ENCODE data around the gene RPL6. TPM values are rescaled to one million over a fixed set of nuclear protein-coding genes. Genes with fewer than 3 reads are reported as not detected.
A peak's percentile ranks its signal among the peaks of the same experiment; 100 is the strongest.
"Not testable (repeated sequence)": the region's sequence is repeated elsewhere in the genome, so short reads cannot be mapped to it uniquely, and the experiment has no call there.

RPL6 gene
- total RNA-seq, 2 donors from 2014 or later, result 1,335 to 1,400 TPM

- Mint-ChIP-seq H3K36me3 (ENCODE audit: insufficient read depth in 2 of 2) (peaks cover 3 to 10% of the 10 kb centered on the region in 2 donors), H3K4me3 (no peak overlapping the region), H3K9me3 (no peaks in the 10 kb centered on the region), H3K27me3 (ENCODE audit: low read depth) (no peaks in the 10 kb centered on the region), H3K4me1 (ENCODE audit: low read depth) (peaks cover 13% of the 10 kb centered on the region), H3K27ac (no peak overlapping the region)
- ATAC-seq (replicated peaks in 1 of 2), result no peak
- no peak for DNase-seq
Measured at GRCh38 chr12:112413855-112414625, 4.6 kb upstream of the RPL6 start.

- Mint-ChIP-seq H3K4me1 (ENCODE audit: low read depth) (peaks cover 47% of the 10 kb centered on the region), H3K27ac (peak overlapping the region; percentile 34), H3K27me3 (ENCODE audit: low read depth) (no peaks in the 10 kb centered on the region), H3K4me3 (peak overlapping the region; percentile 92 to 99), H3K36me3 (ENCODE audit: insufficient read depth in 2 of 2) (peaks cover 14 to 38% of the 10 kb centered on the region in 2 donors), H3K9me3 (no peaks in the 10 kb centered on the region)
- ATAC-seq (replicated peaks in 1 of 2), result no peak
- no peak for DNase-seq
Measured at GRCh38 chr12:112409906-112410244, 470 bp upstream of the RPL6 start.

- DNase-seq (peak in 1 of 2 donors; percentile 21), ATAC-seq (replicated peaks in 1 of 2) (peak in 1 of 2 donors; percentile 51)
- Mint-ChIP-seq H3K9me3 (no peaks in the 10 kb centered on the region), H3K27me3 (ENCODE audit: low read depth) (no peaks in the 10 kb centered on the region), H3K27ac (peak overlapping the region; percentile 99), H3K36me3 (ENCODE audit: insufficient read depth in 2 of 2) (peaks cover 17 to 43% of the 10 kb centered on the region in 2 donors), H3K4me3 (peak overlapping the region; percentile 92 to 99), H3K4me1 (ENCODE audit: low read depth) (peaks cover 47% of the 10 kb centered on the region)
Measured at GRCh38 chr12:112408621-112409020, 784 bp downstream of the RPL6 start.

GRCh38 chr12:112407683-112408082 is 1.7 kb downstream of the RPL6 start:
- H3K27me3 Mint-ChIP-seq (ENCODE audit: low read depth); H3K9me3 Mint-ChIP-seq; ATAC-seq (replicated peaks in 1 of 2); DNase-seq: not testable (repeated sequence)
- peak overlapping the region; percentile 92 to 99 for H3K4me3 Mint-ChIP-seq
- peaks cover 17 to 43% of the 10 kb centered on the region in 2 donors for H3K36me3 Mint-ChIP-seq (ENCODE audit: insufficient read depth in 2 of 2)
- peaks cover 47% of the 10 kb centered on the region for H3K4me1 Mint-ChIP-seq (ENCODE audit: low read depth)
- peak overlapping the region; percentile 99 for H3K27ac Mint-ChIP-seq

- H3K27ac Mint-ChIP-seq, result peak overlapping the region; percentile 99
- DNase-seq (no peak), ATAC-seq (replicated peaks in 1 of 2) (no peak)
- no peaks in the 10 kb centered on the region for H3K9me3 Mint-ChIP-seq
- H3K36me3 Mint-ChIP-seq (ENCODE audit: insufficient read depth in 2 of 2), result peaks cover 17 to 43% of the 10 kb centered on the region in 2 donors
- H3K4me1 Mint-ChIP-seq (ENCODE audit: low read depth), result peaks cover 47% of the 10 kb centered on the region
- no peaks in the 10 kb centered on the region for H3K27me3 Mint-ChIP-seq (ENCODE audit: low read depth)
- H3K4me3 Mint-ChIP-seq, result peak overlapping the region; percentile 92 to 99
Measured at GRCh38 chr12:112406519-112407488, 2.6 kb downstream of the RPL6 start.

GRCh38 chr12:112401903-112402498 is 7.4 kb downstream of the RPL6 start:
- no peaks in the 10 kb centered on the region for H3K27me3 Mint-ChIP-seq (ENCODE audit: low read depth)
- H3K36me3 Mint-ChIP-seq (ENCODE audit: insufficient read depth in 2 of 2), result peaks cover 5 to 18% of the 10 kb centered on the region in 2 donors
- no peak overlapping the region for H3K4me3 Mint-ChIP-seq
- no peak overlapping the region for H3K27ac Mint-ChIP-seq
- peaks cover 14% of the 10 kb centered on the region for H3K4me1 Mint-ChIP-seq (ENCODE audit: low read depth)
- DNase-seq, result no peak
- H3K9me3 Mint-ChIP-seq, result no peaks in the 10 kb centered on the region
- peak; percentile 16 to 29 for ATAC-seq (replicated peaks in 1 of 2)

GRCh38 chr12:112401054-112401453 is 8.4 kb downstream of the RPL6 start:
- ATAC-seq (replicated peaks in 1 of 2) (no peak), DNase-seq (no peak)
- H3K4me1 Mint-ChIP-seq (ENCODE audit: low read depth), result peaks cover 7% of the 10 kb centered on the region
- no peaks in the 10 kb centered on the region for H3K27me3 Mint-ChIP-seq (ENCODE audit: low read depth)
- no peak overlapping the region for H3K4me3 Mint-ChIP-seq
- H3K36me3 Mint-ChIP-seq (ENCODE audit: insufficient read depth in 2 of 2), result peaks cover 2 to 12% of the 10 kb centered on the region in 2 donors
- no peaks in the 10 kb centered on the region for H3K9me3 Mint-ChIP-seq
- H3K27ac Mint-ChIP-seq, result no peak overlapping the region

- Mint-ChIP-seq H3K4me1 (ENCODE audit: low read depth) (no peaks in the 10 kb centered on the region), H3K27me3 (ENCODE audit: low read depth) (peaks cover 12% of the 10 kb centered on the region), H3K36me3 (ENCODE audit: insufficient read depth in 2 of 2) (no peaks in the 10 kb centered on the region), H3K9me3 (peaks cover 2 to 5% of the 10 kb centered on the region in 2 donors), H3K27ac (no peak overlapping the region), H3K4me3 (no peak overlapping the region)
- ATAC-seq (replicated peaks in 1 of 2) (no peak), DNase-seq (no peak)
Measured at GRCh38 chr12:112393328-112393727, 16.1 kb downstream of the RPL6 start.

- not testable (repeated sequence) for DNase-seq; H3K27ac Mint-ChIP-seq; H3K36me3 Mint-ChIP-seq (ENCODE audit: insufficient read depth in 2 of 2); ATAC-seq (replicated peaks in 1 of 2); H3K4me3 Mint-ChIP-seq; H3K9me3 Mint-ChIP-seq
- Mint-ChIP-seq H3K4me1 (ENCODE audit: low read depth) (peaks cover 17% of the 10 kb centered on the region), H3K27me3 (ENCODE audit: low read depth) (peaks cover 14% of the 10 kb centered on the region)
Measured at GRCh38 chr12:112389922-112390654, 19.3 kb downstream of the RPL6 start.

- DNase-seq (no peak), ATAC-seq (replicated peaks in 1 of 2) (no peak)
- Mint-ChIP-seq H3K9me3 (no peaks in the 10 kb centered on the region), H3K4me1 (ENCODE audit: low read depth) (peaks cover 17% of the 10 kb centered on the region), H3K27me3 (ENCODE audit: low read depth) (peaks cover 14% of the 10 kb centered on the region), H3K27ac (peak overlapping the region; percentile 22), H3K36me3 (ENCODE audit: insufficient read depth in 2 of 2) (no peaks in the 10 kb centered on the region), H3K4me3 (no peak overlapping the region)
Measured at GRCh38 chr12:112389228-112389627, 20.2 kb downstream of the RPL6 start.

- DNase-seq (no peak), ATAC-seq (replicated peaks in 1 of 2) (no peak)
- H3K36me3 Mint-ChIP-seq (ENCODE audit: insufficient read depth in 2 of 2), result no peaks in the 10 kb centered on the region
- no peaks in the 10 kb centered on the region for H3K9me3 Mint-ChIP-seq
- peaks cover 23% of the 10 kb centered on the region for H3K4me1 Mint-ChIP-seq (ENCODE audit: low read depth)
- peak overlapping the region in 1 of 2 donors; percentile 80 for H3K4me3 Mint-ChIP-seq
- H3K27me3 Mint-ChIP-seq (ENCODE audit: low read depth), result peaks cover 14% of the 10 kb centered on the region
- H3K27ac Mint-ChIP-seq, result peak overlapping the region; percentile 80
Measured at GRCh38 chr12:112386726-112387125, 22.7 kb downstream of the RPL6 start.

- Mint-ChIP-seq H3K4me3 (peak overlapping the region; percentile 91 to 97), H3K9me3 (no peaks in the 10 kb centered on the region), H3K4me1 (ENCODE audit: low read depth) (peaks cover 42% of the 10 kb centered on the region), H3K36me3 (ENCODE audit: insufficient read depth in 2 of 2) (peaks cover 1 to 2% of the 10 kb centered on the region in 2 donors), H3K27me3 (ENCODE audit: low read depth) (no peaks in the 10 kb centered on the region), H3K27ac (peak overlapping the region; percentile 79)
- no peak for DNase-seq
- no peak for ATAC-seq (replicated peaks in 1 of 2)
Measured at GRCh38 chr12:112382866-112383265, 26.5 kb downstream of the RPL6 start.

Data from activated T-cell treated with anti-CD3 and anti-CD28 coated beads, Interleukin-2, amount 50 U/mL, for 72 hours (primary cell).